Vagina (tissue), 2 donors: ENCODE measurements around the gene TMEM139. TPM values are rescaled to one million over a fixed set of nuclear protein-coding genes. Genes with fewer than 3 reads are reported as not detected.
A peak's percentile ranks its signal among the peaks of the same experiment; 100 is the strongest.

ENCODE experiments used
- DNase-seq, 2 donors: peaks; one replicate each; pipeline ENCODE4 v3.0.0-alpha.2; 2017; ENCODE audit errors: extremely low spot score in 2 of 2
- H3K27ac ChIP-seq: fragments of 200-600 bp; sonication (generic); one replicate; pipeline ENCODE4 v1.5.1; 2019
- H3K27me3 ChIP-seq: fragments of 200-600 bp; sonication (generic); one replicate; pipeline ENCODE4 v1.5.1; 2019
- H3K36me3 ChIP-seq, 2 donors: fragments of 200-600 bp; sonication (generic); one replicate each; pipeline ENCODE4 v1.5.1; 2017 to 2019
- H3K4me1 ChIP-seq: fragments of 200-600 bp; sonication (generic); one replicate; pipeline ENCODE4 v1.5.1; 2019
- H3K4me3 ChIP-seq, 2 donors: fragments of 200-600 bp; sonication (generic); 1 replicate in 1 of 2; 2 replicates in 1 of 2; pipeline ENCODE4 v1.5.1; 2016 to 2019
- H3K9me3 ChIP-seq: fragments of 200-600 bp; sonication (generic); one replicate; pipeline ENCODE4 v1.5.1; 2019
- POLR2A ChIP-seq, 2 donors: fragments of 450-650 bp; IDR thresholded peaks; one replicate each; pipeline ENCODE4 v1.6.1; 2017; ENCODE audit warnings: antibody characterized with exemption in 2 of 2, mild to moderate bottlenecking in 2 of 2, moderate library complexity in 2 of 2
- POLR2AphosphoS5 ChIP-seq, 2 donors: sonication (generic); formaldehyde crosslinking; IDR thresholded peaks; one replicate each; pipeline ENCODE4 v1.9.0; 2017; ENCODE audit warnings: antibody characterized with exemption in 2 of 2, mild to moderate bottlenecking in 2 of 2, low read depth in 1 of 2; ENCODE audit not compliant: insufficient read depth in 1 of 2
- intact Hi-C: fragments of 100-400 bp; cut with DNase I; formaldehyde crosslinking; loops from one replicate; pipeline ENCODE4 v1.15.1; 2023
- total RNA-seq: library from RNA; depleted of rRNA; stranded (reverse); fragments of >200 nt; gene quantifications from one replicate; pipeline ENCODE4 v1.2.3, GENCODE V29; 2016
- TF ChIP-seq, protein P1 (sequence below), 3 experiments: fragments of 450-650 bp in 2 of 3; fragments of 200-600 bp in 1 of 3; sonication (generic) in 1 of 3; IDR thresholded peaks; one replicate each; pipeline ENCODE4 v1.5.1; 2017 to 2019; ENCODE audit warnings: antibody characterized with exemption in 3 of 3, mild to moderate bottlenecking in 2 of 3, moderate library complexity in 2 of 3

TMEM139 gene
- total RNA-seq, 1 donor from 2014 or later: not detected

DNA sequence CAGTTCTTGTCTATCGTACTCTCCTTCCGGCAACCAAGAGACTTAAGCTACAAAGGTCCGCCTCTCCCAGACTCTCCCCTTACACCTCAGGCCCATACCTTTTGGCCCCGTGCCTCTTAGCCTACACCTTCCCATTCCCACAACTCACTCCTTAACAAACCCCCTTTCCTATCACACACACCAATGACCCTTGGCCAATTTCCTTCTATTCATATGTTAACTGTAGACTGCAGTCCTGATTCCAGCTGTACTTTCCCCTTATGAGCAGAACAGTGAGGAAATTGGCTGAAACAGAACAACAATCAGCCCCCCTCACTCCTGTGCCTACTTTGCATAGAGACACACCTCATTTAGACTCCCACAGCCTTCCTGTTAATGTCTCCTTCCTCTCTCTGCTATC lies 1.4 kb upstream of the TMEM139 start:
- DNase-seq: no peak
- TF ChIP-seq POLR2AphosphoS5 (IDR thresholded peaks at IDR 0.05; ENCODE audit: insufficient read depth in 1 of 2, low read depth in 1 of 2) (no peak), POLR2A (IDR thresholded peaks at IDR 0.05) (no peak)
- TF ChIP-seq, protein P1, sequence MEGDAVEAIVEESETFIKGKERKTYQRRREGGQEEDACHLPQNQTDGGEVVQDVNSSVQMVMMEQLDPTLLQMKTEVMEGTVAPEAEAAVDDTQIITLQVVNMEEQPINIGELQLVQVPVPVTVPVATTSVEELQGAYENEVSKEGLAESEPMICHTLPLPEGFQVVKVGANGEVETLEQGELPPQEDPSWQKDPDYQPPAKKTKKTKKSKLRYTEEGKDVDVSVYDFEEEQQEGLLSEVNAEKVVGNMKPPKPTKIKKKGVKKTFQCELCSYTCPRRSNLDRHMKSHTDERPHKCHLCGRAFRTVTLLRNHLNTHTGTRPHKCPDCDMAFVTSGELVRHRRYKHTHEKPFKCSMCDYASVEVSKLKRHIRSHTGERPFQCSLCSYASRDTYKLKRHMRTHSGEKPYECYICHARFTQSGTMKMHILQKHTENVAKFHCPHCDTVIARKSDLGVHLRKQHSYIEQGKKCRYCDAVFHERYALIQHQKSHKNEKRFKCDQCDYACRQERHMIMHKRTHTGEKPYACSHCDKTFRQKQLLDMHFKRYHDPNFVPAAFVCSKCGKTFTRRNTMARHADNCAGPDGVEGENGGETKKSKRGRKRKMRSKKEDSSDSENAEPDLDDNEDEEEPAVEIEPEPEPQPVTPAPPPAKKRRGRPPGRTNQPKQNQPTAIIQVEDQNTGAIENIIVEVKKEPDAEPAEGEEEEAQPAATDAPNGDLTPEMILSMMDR (IDR thresholded peaks at IDR 0.05): no peak
- H3K27ac ChIP-seq: no peak overlapping the region
- no peaks in the 10 kb centered on the region for H3K36me3 ChIP-seq
- H3K4me3 ChIP-seq: no peak overlapping the region
- H3K27me3 ChIP-seq: no peaks in the 10 kb centered on the region
- H3K4me1 ChIP-seq: peaks cover 13% of the 10 kb centered on the region
- intact Hi-C loops: no loop called here
- no peaks in the 10 kb centered on the region for H3K9me3 ChIP-seq

DNA sequence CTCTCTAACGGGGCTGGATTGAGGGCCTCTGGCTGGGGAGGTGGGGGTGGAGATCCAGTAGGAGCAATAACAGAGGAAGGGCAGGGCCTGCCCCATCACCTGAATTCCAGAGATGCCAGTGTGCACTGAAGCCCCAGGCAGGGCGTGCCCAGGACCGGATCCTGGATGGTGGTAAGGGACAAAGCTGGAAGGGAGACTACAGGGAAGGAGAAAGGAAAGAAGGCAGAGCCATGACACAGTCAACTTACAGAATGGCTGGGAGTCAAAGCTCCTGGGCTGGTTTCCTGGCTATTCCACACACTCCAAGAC lies 666 bp downstream of the TMEM139 start:
- Histone ChIP-seq H3K27ac (no peak overlapping the region), H3K4me1 (peaks cover 23% of the 10 kb centered on the region), H3K9me3 (no peaks in the 10 kb centered on the region), H3K36me3 (no peaks in the 10 kb centered on the region), H3K27me3 (no peaks in the 10 kb centered on the region), H3K4me3 (no peak overlapping the region)
- no peak for DNase-seq
- TF ChIP-seq POLR2AphosphoS5 (IDR thresholded peaks at IDR 0.05; ENCODE audit: insufficient read depth in 1 of 2, low read depth in 1 of 2) (no peak), POLR2A (IDR thresholded peaks at IDR 0.05) (no peak)
- TF ChIP-seq, protein P1 (IDR thresholded peaks at IDR 0.05): no peak
- intact Hi-C loops: loop anchor here (5.0 kb wide), 1 partner anchor 97 kb away; the partner anchor contains the start of gene ZYX

DNA sequence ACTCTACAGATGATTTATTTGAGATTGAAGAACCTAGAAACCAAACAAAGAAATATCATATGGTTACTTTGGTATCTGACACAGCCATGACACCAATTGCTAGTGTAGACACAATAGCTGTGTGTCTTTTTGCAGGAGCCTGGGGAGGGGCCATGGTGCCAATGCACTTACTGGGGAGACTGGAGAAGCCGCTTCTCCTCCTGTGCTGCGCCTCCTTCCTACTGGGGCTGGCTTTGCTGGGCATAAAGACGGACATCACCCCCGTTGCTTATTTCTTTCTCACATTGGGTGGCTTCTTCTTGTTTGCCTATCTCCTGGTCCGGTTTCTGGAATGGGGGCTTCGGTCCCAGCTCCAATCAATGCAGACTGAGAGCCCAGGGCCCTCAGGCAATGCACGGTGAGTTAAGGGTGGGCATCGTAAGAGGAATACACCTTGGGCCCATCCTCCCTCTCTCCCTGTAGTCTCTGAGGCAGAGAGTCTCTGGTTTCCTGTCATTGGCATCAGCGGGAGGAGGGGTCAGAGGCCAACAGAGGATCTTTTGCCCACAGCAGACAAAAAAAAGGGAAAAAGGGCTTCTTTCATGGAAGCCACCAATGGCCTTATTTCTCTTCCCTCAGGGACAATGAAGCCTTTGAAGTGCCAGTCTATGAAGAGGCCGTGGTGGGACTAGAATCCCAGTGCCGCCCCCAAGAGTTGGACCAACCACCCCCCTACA lies 1.2 kb downstream of the TMEM139 start:
- DNase-seq: no peak
- H3K4me3 ChIP-seq: no peak overlapping the region
- TF ChIP-seq POLR2A (IDR thresholded peaks at IDR 0.05): no peak
- no peak for TF ChIP-seq POLR2AphosphoS5 (IDR thresholded peaks at IDR 0.05; ENCODE audit: insufficient read depth in 1 of 2, low read depth in 1 of 2)
- TF ChIP-seq, protein P1 (IDR thresholded peaks at IDR 0.05): no peak
- no peaks in the 10 kb centered on the region for H3K9me3 ChIP-seq
- H3K36me3 ChIP-seq: no peaks in the 10 kb centered on the region
- intact Hi-C loops: loop anchor here (5.0 kb wide), 1 partner anchor 96 kb away; the partner anchor contains the start of gene ZYX
- H3K27me3 ChIP-seq: no peaks in the 10 kb centered on the region
- no peak overlapping the region for H3K27ac ChIP-seq
- peaks cover 28% of the 10 kb centered on the region for H3K4me1 ChIP-seq

DNA sequence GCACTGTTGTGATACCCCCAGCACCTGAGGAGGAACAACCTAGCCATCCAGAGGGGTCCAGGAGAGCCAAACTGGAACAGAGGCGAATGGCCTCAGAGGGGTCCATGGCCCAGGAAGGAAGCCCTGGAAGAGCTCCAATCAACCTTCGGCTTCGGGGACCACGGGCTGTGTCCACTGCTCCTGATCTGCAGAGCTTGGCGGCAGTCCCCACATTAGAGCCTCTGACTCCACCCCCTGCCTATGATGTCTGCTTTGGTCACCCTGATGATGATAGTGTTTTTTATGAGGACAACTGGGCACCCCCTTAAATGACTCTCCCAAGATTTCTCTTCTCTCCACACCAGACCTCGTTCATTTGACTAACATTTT lies 1.7 kb downstream of the TMEM139 start:
- Histone ChIP-seq H3K9me3 (no peaks in the 10 kb centered on the region), H3K27ac (no peak overlapping the region), H3K4me1 (peaks cover 31% of the 10 kb centered on the region), H3K4me3 (no peak overlapping the region), H3K27me3 (no peaks in the 10 kb centered on the region), H3K36me3 (peaks cover 0 to under 1% of the 10 kb centered on the region in 2 donors)
- DNase-seq: no peak
- TF ChIP-seq POLR2A (IDR thresholded peaks at IDR 0.05) (no peak), POLR2AphosphoS5 (IDR thresholded peaks at IDR 0.05; ENCODE audit: insufficient read depth in 1 of 2, low read depth in 1 of 2) (no peak)
- TF ChIP-seq, protein P1 (IDR thresholded peaks at IDR 0.05): no peak
- intact Hi-C loops: loop anchor here (5.0 kb wide), 1 partner anchor 96 kb away; the partner anchor contains the start of gene ZYX

DNA sequence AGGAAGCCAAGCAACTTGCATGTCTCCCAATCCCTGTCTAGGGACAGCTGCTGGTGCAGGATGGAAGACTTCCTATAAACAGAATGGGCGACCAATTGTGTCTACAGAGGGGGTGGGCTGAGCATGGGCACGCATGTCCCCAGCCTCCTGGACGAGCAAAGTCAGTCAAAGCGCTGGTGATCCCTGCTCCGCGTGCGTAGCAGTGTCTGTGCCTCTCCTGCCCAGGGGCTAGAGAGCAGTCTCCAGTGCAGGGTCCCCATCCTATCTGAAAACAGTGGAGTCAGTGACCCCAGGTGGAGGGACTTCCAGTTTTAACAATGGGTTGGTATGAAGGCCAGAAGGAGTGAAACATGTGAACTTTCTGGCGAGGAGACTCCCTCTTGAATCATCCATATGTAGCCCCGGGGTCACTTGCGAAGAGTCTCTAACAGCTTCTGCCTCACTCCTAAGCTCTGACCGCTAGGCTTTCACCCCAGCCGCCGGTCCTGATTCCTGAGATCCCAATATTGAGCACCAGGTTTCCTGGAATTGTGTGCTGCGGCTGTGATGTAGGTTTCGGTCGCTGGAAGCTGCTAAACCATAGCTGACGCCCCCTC lies 2.7 kb downstream of the TMEM139 start:
- TF ChIP-seq, protein P1 (IDR thresholded peaks at IDR 0.05): no peak
- TF ChIP-seq POLR2AphosphoS5 (IDR thresholded peaks at IDR 0.05; ENCODE audit: insufficient read depth in 1 of 2, low read depth in 1 of 2): no peak
- no peak for TF ChIP-seq POLR2A (IDR thresholded peaks at IDR 0.05)
- H3K36me3 ChIP-seq: peaks cover 0 to 9% of the 10 kb centered on the region in 2 donors
- no peaks in the 10 kb centered on the region for H3K9me3 ChIP-seq
- peaks cover 31% of the 10 kb centered on the region for H3K4me1 ChIP-seq
- DNase-seq: no peak
- no peaks in the 10 kb centered on the region for H3K27me3 ChIP-seq
- H3K27ac ChIP-seq: peak overlapping the region; percentile 81
- intact Hi-C loops: loop anchor here (5.0 kb wide), 1 partner anchor 95 kb away; the partner anchor contains the start of gene ZYX
- peak overlapping the region; percentile 85 to 86 for H3K4me3 ChIP-seq
